Suprapubic skin (tissue), 3 donors: ENCODE results near the gene PCSK2.

Experiments
- POLR2A ChIP-seq, 2 donors: fragments of 450-650 bp; IDR thresholded peaks; one replicate each; pipeline ENCODE4 v1.6.1; 2017; ENCODE audit warnings: antibody characterized with exemption in 2 of 2, mild to moderate bottlenecking in 2 of 2, moderate library complexity in 2 of 2
- TF ChIP-seq, protein P1 (sequence below), 2 donors: fragments of 200-600 bp in 1 of 2; fragments of 450-650 bp in 1 of 2; sonication (generic) in 1 of 2; IDR thresholded peaks; one replicate each; pipeline ENCODE4 v1.5.1; 2016 to 2019; ENCODE audit warnings: antibody characterized with exemption in 2 of 2, mild to moderate bottlenecking in 1 of 2, moderate library complexity in 1 of 2

DNA sequence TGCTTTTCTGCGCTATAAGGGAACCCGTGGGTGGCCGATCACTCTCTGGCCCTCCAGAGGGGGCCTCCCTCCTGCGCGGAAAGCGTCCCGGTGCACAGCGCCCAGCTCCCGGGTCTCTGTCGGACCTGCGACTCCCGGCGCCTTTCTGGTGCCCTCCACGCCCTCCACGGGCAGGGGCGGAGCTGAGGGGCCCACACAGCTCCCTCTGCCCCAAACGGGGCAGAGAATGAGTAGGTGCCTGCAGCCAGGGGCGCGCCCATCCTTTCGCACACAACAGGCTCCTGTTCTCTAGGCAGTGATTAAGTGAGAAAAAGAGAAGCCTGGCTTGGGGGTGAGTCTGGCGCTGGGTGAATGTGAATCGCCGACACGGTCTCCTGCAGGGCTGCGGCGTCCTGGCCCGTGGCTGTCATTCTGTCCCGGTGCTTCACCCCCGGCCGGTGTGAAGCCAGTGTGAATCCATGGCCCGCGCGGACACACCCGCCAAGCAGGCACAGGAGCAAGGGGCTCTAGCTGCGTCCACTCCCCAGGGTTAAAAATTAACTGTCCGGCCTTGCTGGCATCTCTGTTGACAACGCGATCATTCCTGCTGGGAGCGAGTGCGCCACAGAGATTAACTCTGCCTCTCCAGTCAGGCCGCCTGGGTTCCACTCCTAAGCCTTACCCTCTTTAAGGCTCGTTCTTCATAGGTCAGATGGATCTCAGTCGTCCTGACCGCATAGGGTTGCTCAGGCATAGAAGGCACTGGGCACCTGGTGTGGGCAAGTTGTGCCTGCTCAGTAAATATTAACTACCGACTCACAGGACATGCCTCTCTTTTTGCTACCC, 88.8 kb downstream of the PCSK2 start:
- TF ChIP-seq POLR2A (IDR thresholded peaks at IDR 0.05), result no peak
- TF ChIP-seq, protein P1, sequence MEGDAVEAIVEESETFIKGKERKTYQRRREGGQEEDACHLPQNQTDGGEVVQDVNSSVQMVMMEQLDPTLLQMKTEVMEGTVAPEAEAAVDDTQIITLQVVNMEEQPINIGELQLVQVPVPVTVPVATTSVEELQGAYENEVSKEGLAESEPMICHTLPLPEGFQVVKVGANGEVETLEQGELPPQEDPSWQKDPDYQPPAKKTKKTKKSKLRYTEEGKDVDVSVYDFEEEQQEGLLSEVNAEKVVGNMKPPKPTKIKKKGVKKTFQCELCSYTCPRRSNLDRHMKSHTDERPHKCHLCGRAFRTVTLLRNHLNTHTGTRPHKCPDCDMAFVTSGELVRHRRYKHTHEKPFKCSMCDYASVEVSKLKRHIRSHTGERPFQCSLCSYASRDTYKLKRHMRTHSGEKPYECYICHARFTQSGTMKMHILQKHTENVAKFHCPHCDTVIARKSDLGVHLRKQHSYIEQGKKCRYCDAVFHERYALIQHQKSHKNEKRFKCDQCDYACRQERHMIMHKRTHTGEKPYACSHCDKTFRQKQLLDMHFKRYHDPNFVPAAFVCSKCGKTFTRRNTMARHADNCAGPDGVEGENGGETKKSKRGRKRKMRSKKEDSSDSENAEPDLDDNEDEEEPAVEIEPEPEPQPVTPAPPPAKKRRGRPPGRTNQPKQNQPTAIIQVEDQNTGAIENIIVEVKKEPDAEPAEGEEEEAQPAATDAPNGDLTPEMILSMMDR (IDR thresholded peaks at IDR 0.05), result no peak
